ENCODE data around the gene ANKS1B.
A peak's percentile ranks its signal among the peaks of the same experiment; 100 is the strongest.
"Not testable (repeated sequence)": the region's sequence is repeated elsewhere in the genome, so short reads cannot be mapped to it uniquely, and the experiment has no call there.

ANKS1B gene

DNA sequence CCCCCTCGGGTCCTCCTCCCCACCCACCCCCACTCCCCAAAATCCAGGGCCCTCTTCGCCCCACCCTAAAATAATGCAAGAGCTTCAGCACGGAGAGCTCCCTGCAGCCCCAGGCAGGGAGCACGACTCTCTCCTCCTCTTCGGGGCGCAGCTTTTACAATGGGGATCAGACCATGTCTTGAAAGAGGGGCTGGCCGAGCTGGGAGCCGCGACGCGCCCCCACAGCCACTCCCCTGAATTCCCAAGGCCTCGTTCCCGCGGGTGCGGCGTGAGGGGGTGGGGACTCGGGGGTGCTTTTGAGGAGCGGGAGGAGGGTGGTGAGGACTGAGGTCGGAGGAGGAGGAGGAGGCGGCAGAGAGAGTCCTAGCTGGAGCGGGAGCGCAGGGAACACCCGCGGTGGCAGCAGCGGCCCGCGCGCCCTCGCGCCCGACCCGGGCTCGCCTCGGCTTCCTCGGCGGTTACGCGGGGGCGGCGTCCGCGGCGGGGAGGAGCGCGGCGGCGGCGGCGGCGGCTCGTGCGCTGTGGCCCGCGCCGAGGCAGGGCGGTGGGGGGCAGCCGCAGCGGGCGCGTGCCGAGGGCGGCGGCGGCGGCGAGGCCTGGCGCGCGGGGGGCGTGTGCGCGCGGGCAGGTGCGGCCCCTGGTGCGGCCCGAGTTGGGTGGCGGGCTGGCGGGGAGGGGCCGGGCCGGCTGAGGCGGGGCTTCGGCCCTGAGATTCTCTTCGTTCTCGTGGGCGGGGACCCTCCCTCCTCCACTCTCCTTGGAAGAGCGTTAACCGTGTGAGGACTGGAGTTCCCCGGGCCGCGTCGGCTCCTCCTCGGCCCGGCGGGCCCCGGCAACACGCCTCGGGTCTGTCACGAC, at the start of gene ANKS1B:
ANKS1B (minus strand) TSS at position 666 of the 858 bp plus-strand sequence. CDS start 699 bp downstream, outside the sequence.
- DNase-seq (ENCODE audit: low read depth in 1 of 2, low spot score in 1 of 2) = peak; percentile 85 to 89
- no peak for TF ChIP-seq JUND (IDR thresholded peaks at IDR 0.05; ENCODE audit: low read depth)
- in situ Hi-C loops (cut with HindIII; ENCODE audit: low pct_unique_long_range_greater_than_20kb, low sequenced_read_pairs) = no loop called here

DNA sequence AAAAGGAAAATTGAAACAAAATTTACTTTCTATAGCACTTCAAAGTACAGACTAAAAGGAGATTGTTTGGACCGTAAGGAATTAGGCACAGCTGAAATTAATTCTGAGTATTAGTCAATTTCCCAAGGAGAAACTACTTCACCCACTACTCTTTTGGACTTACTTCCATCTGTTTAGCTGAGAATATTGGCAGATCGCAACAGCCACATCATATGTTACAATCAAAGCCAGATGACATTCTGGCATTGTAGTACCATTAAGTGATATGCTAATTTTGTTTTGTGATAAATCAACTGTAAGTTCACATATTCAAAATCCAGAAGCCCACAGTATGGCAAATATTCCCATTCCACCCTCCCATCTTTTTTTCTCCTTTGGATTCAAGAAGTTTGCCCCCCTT, 47.1 kb upstream of the ANKS1B start:
- TF ChIP-seq JUND (IDR thresholded peaks at IDR 0.05; ENCODE audit: low read depth) = no peak
- DNase-seq (ENCODE audit: low read depth in 1 of 2, low spot score in 1 of 2) = no peak
- in situ Hi-C loops (cut with HindIII; ENCODE audit: low pct_unique_long_range_greater_than_20kb, low sequenced_read_pairs) = no loop called here

DNA sequence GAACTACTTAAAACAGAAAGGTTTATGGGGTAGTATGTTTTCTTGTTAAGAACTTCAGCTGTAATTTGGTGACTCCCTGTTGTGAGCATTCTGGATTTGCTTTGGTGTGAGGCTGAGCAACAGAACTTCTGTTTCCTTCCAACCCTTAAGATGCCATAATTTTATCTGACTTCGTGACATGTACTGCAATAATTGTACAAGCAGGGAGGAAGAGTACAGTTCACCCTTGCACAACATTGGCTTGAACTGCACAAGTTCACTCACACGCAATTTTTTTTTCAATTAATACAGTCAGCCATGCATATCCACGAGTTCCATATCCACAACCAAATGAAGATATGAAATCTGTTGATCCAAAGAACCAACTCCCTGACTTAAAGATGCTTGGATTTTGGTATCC, 42.9 kb upstream of the ANKS1B start:
- no peak for TF ChIP-seq JUND (IDR thresholded peaks at IDR 0.05; ENCODE audit: low read depth)
- no peak for DNase-seq (ENCODE audit: low read depth in 1 of 2, low spot score in 1 of 2)
- in situ Hi-C loops (cut with HindIII; ENCODE audit: low pct_unique_long_range_greater_than_20kb, low sequenced_read_pairs) = no loop called here

DNA sequence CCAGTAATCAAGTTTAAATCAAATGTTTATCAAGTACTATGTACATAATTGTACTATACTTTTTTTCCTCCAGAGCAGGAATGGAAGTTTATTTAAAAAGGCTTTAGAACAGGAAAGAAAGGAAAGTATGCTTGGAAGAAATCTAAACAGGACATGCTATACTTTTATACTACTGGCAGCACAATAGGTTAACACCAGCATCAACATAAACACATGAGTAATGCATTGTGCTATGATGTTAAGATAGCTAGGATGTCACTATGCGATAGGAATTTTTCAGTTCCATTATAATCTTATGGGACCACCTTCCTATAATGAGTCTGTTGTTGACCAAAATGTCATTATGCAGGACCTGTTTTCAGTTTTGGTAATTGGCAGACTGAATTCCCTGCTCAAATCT, 41.5 kb upstream of the ANKS1B start:
- TF ChIP-seq JUND (IDR thresholded peaks at IDR 0.05; ENCODE audit: low read depth) = no peak
- in situ Hi-C loops (cut with HindIII; ENCODE audit: low pct_unique_long_range_greater_than_20kb, low sequenced_read_pairs) = no loop called here
- DNase-seq (ENCODE audit: low read depth in 1 of 2, low spot score in 1 of 2) = no peak

DNA sequence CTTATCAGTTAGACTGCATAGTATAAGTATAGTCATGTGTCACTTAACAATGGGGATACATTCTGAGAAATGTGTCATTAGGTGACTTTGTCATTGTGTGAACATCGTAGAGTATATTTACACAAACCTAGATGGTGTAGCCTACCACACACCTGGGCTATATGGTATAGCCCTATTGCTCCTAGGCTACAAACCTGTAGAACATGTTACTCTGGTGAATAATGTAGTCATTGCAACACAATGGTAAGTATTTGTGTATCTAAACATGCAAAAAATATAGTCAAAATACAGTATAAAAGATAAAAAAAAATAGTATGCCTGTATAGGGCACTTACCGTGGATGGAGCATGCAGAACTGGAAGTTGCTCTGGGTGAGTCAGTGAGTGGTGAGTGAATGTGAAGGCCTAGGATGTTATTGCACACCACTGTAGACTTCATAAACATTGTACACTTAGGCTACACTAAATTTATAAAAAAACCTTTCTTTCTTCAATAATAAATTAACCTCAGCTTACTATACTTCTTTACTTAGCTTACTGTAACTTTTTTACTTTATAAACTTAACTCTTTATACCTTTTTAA, 40.3 kb upstream of the ANKS1B start:
- TF ChIP-seq JUND (IDR thresholded peaks at IDR 0.05; ENCODE audit: low read depth) = no peak
- in situ Hi-C loops (cut with HindIII; ENCODE audit: low pct_unique_long_range_greater_than_20kb, low sequenced_read_pairs) = no loop called here
- peak in 1 of 2 experiments; percentile 43 for DNase-seq (ENCODE audit: low read depth in 1 of 2, low spot score in 1 of 2)

DNA sequence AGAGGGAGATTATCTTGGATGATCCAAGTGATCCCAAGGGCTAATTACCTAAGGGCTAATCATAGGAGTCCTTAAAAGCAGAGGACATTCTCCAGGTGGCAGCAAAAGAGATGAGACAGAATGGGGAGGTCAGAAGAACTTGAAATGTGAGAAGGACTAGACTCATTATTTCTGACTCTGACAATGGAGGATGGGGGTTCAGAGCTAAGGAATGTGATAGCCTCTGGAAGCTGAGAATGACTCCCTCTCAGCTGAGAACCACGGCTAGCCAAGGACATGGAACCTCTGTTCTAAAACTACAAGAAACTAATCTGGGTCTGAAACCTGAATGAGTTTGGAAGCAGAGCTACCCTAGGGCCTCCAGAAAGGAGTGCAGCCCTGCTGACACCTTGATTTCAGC, 35.6 kb upstream of the ANKS1B start:
- no peak for TF ChIP-seq JUND (IDR thresholded peaks at IDR 0.05; ENCODE audit: low read depth)
- in situ Hi-C loops (cut with HindIII; ENCODE audit: low pct_unique_long_range_greater_than_20kb, low sequenced_read_pairs) = no loop called here
- DNase-seq (ENCODE audit: low read depth in 1 of 2, low spot score in 1 of 2) = no peak

DNA sequence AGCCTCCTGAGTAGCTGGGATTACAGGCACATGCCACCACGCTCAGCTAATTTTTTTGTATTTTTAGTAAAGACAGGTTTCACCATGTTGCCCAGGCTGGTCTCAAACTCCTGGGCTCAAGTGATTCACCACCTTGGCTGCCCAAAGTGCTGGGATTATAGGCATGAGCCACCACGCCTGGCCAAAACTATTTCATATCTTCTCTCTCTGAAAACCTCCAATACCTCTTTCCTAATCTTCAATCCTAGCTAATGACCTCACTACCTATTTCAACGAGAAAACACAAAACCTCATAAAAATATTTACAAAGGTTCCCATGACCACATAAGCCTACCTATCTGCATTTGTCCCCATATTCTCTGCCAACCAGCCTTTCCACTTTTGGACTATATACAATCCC, 32.3 kb upstream of the ANKS1B start:
- no peak for TF ChIP-seq JUND (IDR thresholded peaks at IDR 0.05; ENCODE audit: low read depth)
- DNase-seq (ENCODE audit: low read depth in 1 of 2, low spot score in 1 of 2) = no peak

DNA sequence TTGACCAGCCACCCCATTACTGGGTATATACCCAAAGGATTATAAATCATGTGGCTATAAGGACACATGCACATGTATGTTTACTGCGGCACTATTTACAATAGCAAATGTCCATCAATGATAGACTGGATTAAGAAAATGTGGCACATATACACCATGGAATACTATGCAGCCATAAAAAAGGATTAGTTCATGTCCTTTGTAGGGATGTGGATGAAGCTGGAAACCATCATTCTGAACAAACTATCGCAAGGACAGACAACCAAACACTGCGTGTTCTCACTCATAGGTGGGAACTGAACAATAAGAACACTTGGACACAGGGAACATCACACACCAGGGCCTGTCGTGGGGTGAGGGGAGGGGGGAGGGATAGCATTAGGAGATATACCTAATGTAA, 31.6 kb upstream of the ANKS1B start:
- DNase-seq (ENCODE audit: low read depth in 1 of 2, low spot score in 1 of 2); in situ Hi-C loops (cut with HindIII; ENCODE audit: low pct_unique_long_range_greater_than_20kb, low sequenced_read_pairs): not testable (repeated sequence)

More for the DNA sequence above, 32.3 kb upstream of the ANKS1B start:
- in situ Hi-C loops (cut with HindIII; ENCODE audit: low pct_unique_long_range_greater_than_20kb, low sequenced_read_pairs) = no loop called here

DNA sequence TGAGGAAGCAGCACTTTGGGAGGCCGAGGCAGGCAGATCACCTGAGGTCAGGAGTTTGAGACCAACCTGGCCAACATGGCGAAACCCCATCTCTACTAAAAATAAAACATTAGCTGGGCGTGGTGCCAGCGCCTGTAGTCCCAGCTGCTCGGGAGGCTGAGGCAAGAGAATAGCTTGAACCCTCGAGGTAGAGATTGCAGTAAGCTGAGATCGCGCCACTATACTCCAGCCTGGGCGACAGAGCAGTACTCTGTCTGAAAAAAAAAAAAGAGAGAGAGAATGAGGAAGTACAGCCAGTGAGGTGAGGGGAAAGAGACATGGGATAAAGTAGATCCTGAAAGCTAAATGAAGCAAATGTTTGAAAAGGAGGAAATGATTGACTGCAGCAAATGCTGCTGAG, 21.1 kb upstream of the ANKS1B start:
- DNase-seq (ENCODE audit: low read depth in 1 of 2, low spot score in 1 of 2); in situ Hi-C loops (cut with HindIII; ENCODE audit: low pct_unique_long_range_greater_than_20kb, low sequenced_read_pairs): not testable (repeated sequence)

DNA sequence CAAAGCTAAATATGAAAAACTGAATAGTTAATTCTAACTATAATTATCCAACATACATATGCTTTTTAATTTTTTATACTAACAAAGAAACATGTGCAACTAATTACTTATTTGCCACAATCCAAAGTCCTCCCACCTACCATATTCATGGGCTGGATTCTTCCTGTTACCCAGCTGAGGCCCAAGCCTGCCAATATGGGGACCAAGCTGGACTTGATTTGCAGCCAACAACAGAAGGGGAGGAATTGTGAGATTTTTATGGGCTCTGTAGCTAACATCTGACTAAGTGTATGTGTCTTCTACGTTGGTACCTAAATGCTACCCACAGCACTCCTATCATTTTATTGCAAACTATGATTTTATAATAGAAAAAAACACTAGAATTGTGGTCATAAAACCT, 13.1 kb upstream of the ANKS1B start:
- in situ Hi-C loops (cut with HindIII; ENCODE audit: low pct_unique_long_range_greater_than_20kb, low sequenced_read_pairs) = no loop called here
- TF ChIP-seq JUND (IDR thresholded peaks at IDR 0.05; ENCODE audit: low read depth) = no peak
- no peak for DNase-seq (ENCODE audit: low read depth in 1 of 2, low spot score in 1 of 2)

DNA sequence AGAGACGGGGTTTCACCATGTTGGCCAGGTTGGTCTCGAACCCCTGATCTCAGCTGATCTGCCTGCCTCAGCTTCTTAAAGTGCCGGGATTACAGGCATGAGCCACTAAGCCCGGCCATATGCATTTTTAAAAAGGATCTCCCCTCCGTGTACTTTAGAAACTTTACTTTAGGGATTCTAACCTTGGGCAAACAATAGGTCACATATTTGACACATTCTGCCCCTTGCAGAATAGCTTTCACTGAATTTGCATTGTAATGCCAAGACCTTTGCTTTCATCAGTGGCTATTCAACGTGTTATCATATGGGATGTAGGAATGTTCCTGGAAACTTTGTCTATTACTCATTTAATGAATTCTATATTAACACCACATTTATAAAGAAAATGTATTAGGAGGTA, 11.4 kb upstream of the ANKS1B start:
- DNase-seq (ENCODE audit: low read depth in 1 of 2, low spot score in 1 of 2) = no peak
- TF ChIP-seq JUND (IDR thresholded peaks at IDR 0.05; ENCODE audit: low read depth) = no peak
- in situ Hi-C loops (cut with HindIII; ENCODE audit: low pct_unique_long_range_greater_than_20kb, low sequenced_read_pairs) = no loop called here

DNA sequence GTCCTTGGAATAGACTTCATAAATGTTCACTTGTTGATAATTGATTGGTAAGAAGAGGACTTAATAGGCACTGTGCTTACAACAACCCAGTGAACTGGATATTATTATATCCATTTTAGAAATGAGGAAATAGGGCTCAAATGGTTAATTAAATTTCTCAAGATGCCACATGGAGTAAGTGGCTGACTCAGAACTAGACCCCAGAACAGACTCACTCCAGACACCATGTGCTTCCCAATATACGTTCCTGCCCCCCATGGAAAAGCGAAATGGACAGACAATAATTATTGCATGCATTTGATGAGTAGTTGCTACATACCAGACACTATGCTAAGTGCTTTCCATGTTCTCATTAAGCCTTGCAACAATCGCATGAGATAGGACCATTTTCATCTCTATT, 895 bp upstream of the ANKS1B start:
- TF ChIP-seq JUND (IDR thresholded peaks at IDR 0.05; ENCODE audit: low read depth) = no peak
- in situ Hi-C loops (cut with HindIII; ENCODE audit: low pct_unique_long_range_greater_than_20kb, low sequenced_read_pairs) = no loop called here

DNA sequence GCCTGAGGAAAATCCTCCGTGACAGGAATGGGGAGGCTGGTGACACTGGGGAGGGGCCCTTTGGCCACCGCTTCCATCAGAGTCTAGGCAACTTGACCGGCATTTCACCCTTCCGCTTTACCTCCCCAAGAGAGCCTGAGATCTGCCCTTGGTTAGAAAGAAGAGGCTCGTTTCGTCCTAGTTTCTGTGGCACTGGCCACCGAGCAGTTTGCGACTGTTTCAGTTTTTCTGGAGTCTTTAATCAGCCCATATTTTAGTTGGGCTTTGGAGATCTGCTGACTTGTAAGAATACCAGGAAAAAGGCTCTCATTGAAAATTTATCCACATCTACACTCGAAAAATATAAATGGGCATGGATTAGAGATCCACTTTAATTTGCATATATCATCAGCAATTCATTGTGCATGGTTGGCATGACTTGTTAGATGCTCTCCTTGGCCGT, 414 bp upstream of the ANKS1B start:
- DNase-seq (ENCODE audit: low read depth in 1 of 2, low spot score in 1 of 2) = no peak
- in situ Hi-C loops (cut with HindIII; ENCODE audit: low pct_unique_long_range_greater_than_20kb, low sequenced_read_pairs) = no loop called here
- no peak for TF ChIP-seq JUND (IDR thresholded peaks at IDR 0.05; ENCODE audit: low read depth)

More for the DNA sequence above, 895 bp upstream of the ANKS1B start:
- DNase-seq (ENCODE audit: low read depth in 1 of 2, low spot score in 1 of 2) = no peak
